Caco-2 (cell line): ENCODE results near the gene NCKAP5. TPM values are rescaled to one million over a fixed set of nuclear protein-coding genes. Genes with fewer than 3 reads are reported as not detected.

Experiments used
- BruUV-seq: library from RNA; stranded (reverse); fragments of 400-500 nt; replicated peaks from 2 replicates; lab custom pipeline; 2021; lab: Mats Ljungman, UMichigan
- CTCF ChIA-PET: fragments of 300-600 bp; sonication (Branson Sonifier 250); formaldehyde crosslinking; loops from one replicate; lab custom pipeline; 2022; ENCODE audit warnings: antibody characterized with exemption; lab: Charles Lee
- POLR2A ChIA-PET: fragments of 300-600 bp; sonication (Branson Sonifier 250); formaldehyde crosslinking; loops from one replicate; lab custom pipeline; 2022; ENCODE audit warnings: antibody characterized with exemption; lab: Charles Lee
- DNase-seq, 2 experiments: peaks; one replicate each; pipeline versions ENCODE4 v3.0.0 to v3.0.0-alpha.2; 2020 to 2022
- H3K27me3 ChIP-seq: replicated peaks from 2 replicates; pipeline ENCODE4 v1.6.0; 2011; ENCODE audit warnings: low read length; ENCODE audit not compliant: control insufficient read depth, insufficient read depth
- H3K36me3 ChIP-seq: 2 replicates; pipeline ENCODE4 v1.5.1; 2011; ENCODE audit warnings: low read length; ENCODE audit not compliant: control insufficient read depth, insufficient read depth
- H3K4me1 ChIP-seq: fragments of 250-450 bp; sonication (Bioruptor Pico); 2 replicates; pipeline ENCODE4 v1.5.1; 2020; ENCODE audit warnings: mild to moderate bottlenecking
- H3K4me3 ChIP-seq: 2 replicates; pipeline ENCODE4 v1.5.1; 2011; ENCODE audit warnings: low read depth, mild to moderate bottlenecking, control low read depth, low read length
- H3K9me3 ChIP-seq: fragments of 250-450 bp; sonication (Bioruptor Pico); 2 replicates; pipeline ENCODE4 v1.5.1; 2020; ENCODE audit warnings: mild to moderate bottlenecking, moderate library complexity
- H3K27ac Mint-ChIP-seq: one replicate; pipeline ENCODE4 v1.8.0; 2022; ENCODE audit warnings: mixed read lengths; ENCODE audit not compliant: unreplicated experiment
- H3K27me3 Mint-ChIP-seq: one replicate; pipeline ENCODE4 v1.8.0; 2022; ENCODE audit warnings: mixed read lengths; ENCODE audit not compliant: insufficient read depth, unreplicated experiment
- H3K36me3 Mint-ChIP-seq: one replicate; pipeline ENCODE4 v1.8.0; 2022; ENCODE audit warnings: mild to moderate bottlenecking, mixed read lengths; ENCODE audit not compliant: insufficient read depth, unreplicated experiment
- H3K4me1 Mint-ChIP-seq: one replicate; pipeline ENCODE4 v1.8.0; 2022; ENCODE audit warnings: low read depth, mixed read lengths; ENCODE audit not compliant: unreplicated experiment
- H3K4me3 Mint-ChIP-seq: one replicate; pipeline ENCODE4 v1.8.0; 2022; ENCODE audit warnings: mild to moderate bottlenecking, moderate library complexity, mixed read lengths; ENCODE audit not compliant: unreplicated experiment
- H3K9me3 Mint-ChIP-seq: one replicate; pipeline ENCODE4 v1.8.0; 2022; ENCODE audit warnings: mixed read lengths; ENCODE audit not compliant: unreplicated experiment
- CTCF ChIP-seq, 2 experiments: fragments of 200-600 bp in 1 of 2; IDR thresholded peaks; 1 replicate in 1 of 2; 2 replicates in 1 of 2; pipeline versions ENCODE4 v1.5.1 to v1.8.0; 2011 to 2022; ENCODE audit warnings: antibody characterized with exemption in 1 of 2, control low read depth in 1 of 2, inconsistent platforms in 1 of 2, low read depth in 1 of 2, low read length in 1 of 2, mild to moderate bottlenecking in 1 of 2, moderate library complexity in 1 of 2; ENCODE audit not compliant: insufficient read depth in 1 of 2, severe bottlenecking in 1 of 2, unreplicated experiment in 1 of 2
- intact Hi-C: fragments of 100-400 bp; cut with micrococcal nuclease; formaldehyde crosslinking; loops from one replicate; pipeline ENCODE4 v1.10.0; 2022; ENCODE audit not compliant: unreplicated experiment
- total RNA-seq: library from RNA; stranded (reverse); gene quantifications from 2 replicates; pipeline ENCODE4 v1.2.3, GENCODE V29; 2022

Gene NCKAP5
- total RNA-seq, 1 experiment from 2014 or later = 3.8 TPM

GRCh38 chr2:132816234-132816633 is 752.0 kb downstream of the NCKAP5 start:
- no peak overlapping the region for H3K4me3 Mint-ChIP-seq
- Histone ChIP-seq H3K27me3 (no peaks in the 10 kb centered on the region), H3K36me3 (no peaks in the 10 kb centered on the region), H3K4me3 (no peak overlapping the region), H3K9me3 (no peaks in the 10 kb centered on the region), H3K4me1 (no peaks in the 10 kb centered on the region)
- DNase-seq = no peak
- intact Hi-C loops = no loop called here
- peaks cover 6% of the 10 kb centered on the region for H3K9me3 Mint-ChIP-seq
- CTCF ChIA-PET = no interaction called here
- no peak for TF ChIP-seq CTCF (IDR thresholded peaks at IDR 0.05; ENCODE audit: insufficient read depth in 1 of 2, low read depth in 1 of 2, low read length in 1 of 2, severe bottlenecking in 1 of 2, unreplicated experiment in 1 of 2)
- H3K36me3 Mint-ChIP-seq = no peaks in the 10 kb centered on the region
- H3K27ac Mint-ChIP-seq = no peak overlapping the region
- no TSS peak for BruUV-seq
- H3K4me1 Mint-ChIP-seq = no peaks in the 10 kb centered on the region
- POLR2A ChIA-PET = no interaction called here
- H3K27me3 Mint-ChIP-seq = no peaks in the 10 kb centered on the region

- H3K4me3 ChIP-seq = no peak overlapping the region
- H3K9me3 Mint-ChIP-seq = peaks cover 6% of the 10 kb centered on the region
- H3K4me1 ChIP-seq = no peaks in the 10 kb centered on the region
- H3K9me3 ChIP-seq = peaks cover under 1% of the 10 kb centered on the region; the same call in 1 of the 2 replicates
- intact Hi-C loops = no loop called here
- H3K4me1 Mint-ChIP-seq = no peaks in the 10 kb centered on the region
- no peaks in the 10 kb centered on the region for H3K36me3 ChIP-seq
- H3K36me3 Mint-ChIP-seq = no peaks in the 10 kb centered on the region
- CTCF ChIA-PET = no interaction called here
- H3K27me3 ChIP-seq = no peaks in the 10 kb centered on the region
- H3K27ac Mint-ChIP-seq = no peak overlapping the region
- no peak for DNase-seq
- no TSS peak for BruUV-seq
- POLR2A ChIA-PET = no interaction called here
- no peak overlapping the region for H3K4me3 Mint-ChIP-seq
- no peak for TF ChIP-seq CTCF (IDR thresholded peaks at IDR 0.05; ENCODE audit: insufficient read depth in 1 of 2, low read depth in 1 of 2, low read length in 1 of 2, severe bottlenecking in 1 of 2, unreplicated experiment in 1 of 2)
- H3K27me3 Mint-ChIP-seq = no peaks in the 10 kb centered on the region
Measured at GRCh38 chr2:132815516-132815915, 752.7 kb downstream of the NCKAP5 start.

- CTCF ChIA-PET = no interaction called here
- peaks cover 3% of the 10 kb centered on the region; the same call in 1 of the 2 replicates for H3K9me3 ChIP-seq
Measured at GRCh38 chr2:132814651-132815050, 753.6 kb downstream of the NCKAP5 start.

More at GRCh38 chr2:132814651-132815050, 753.6 kb downstream of the NCKAP5 start:
- intact Hi-C loops = no loop called here
- Mint-ChIP-seq H3K9me3 (peaks cover 9% of the 10 kb centered on the region), H3K27ac (no peak overlapping the region), H3K4me3 (no peak overlapping the region), H3K27me3 (no peaks in the 10 kb centered on the region), H3K36me3 (no peaks in the 10 kb centered on the region), H3K4me1 (no peaks in the 10 kb centered on the region)
- POLR2A ChIA-PET = no interaction called here
- TF ChIP-seq CTCF (IDR thresholded peaks at IDR 0.05; ENCODE audit: insufficient read depth in 1 of 2, low read depth in 1 of 2, low read length in 1 of 2, severe bottlenecking in 1 of 2, unreplicated experiment in 1 of 2) = no peak
- DNase-seq = no peak
- BruUV-seq = no TSS peak
- no peaks in the 10 kb centered on the region for H3K4me1 ChIP-seq
- no peaks in the 10 kb centered on the region for H3K27me3 ChIP-seq
- H3K36me3 ChIP-seq = no peaks in the 10 kb centered on the region
- no peak overlapping the region for H3K4me3 ChIP-seq
